Osteocyte (in vitro differentiated cells): Measurements from ENCODE around the gene SCFD2. TPM values are rescaled to one million over a fixed set of nuclear protein-coding genes. Genes with fewer than 3 reads are reported as not detected.

Source experiments
- DNase-seq: peaks from one replicate; pipeline ENCODE4 v3.0.0; 2021; ENCODE audit warnings: mixed read lengths; ENCODE audit not compliant: unreplicated experiment; ENCODE audit errors: extremely low spot score
- H3K27ac Mint-ChIP-seq: one replicate; pipeline ENCODE4 v1.8.0; 2021; ENCODE audit warnings: mild to moderate bottlenecking, mixed read lengths; ENCODE audit not compliant: unreplicated experiment
- H3K27me3 Mint-ChIP-seq: one replicate; pipeline ENCODE4 v1.8.0; 2021; ENCODE audit warnings: mixed read lengths; ENCODE audit not compliant: unreplicated experiment
- H3K36me3 Mint-ChIP-seq: one replicate; pipeline ENCODE4 v1.8.0; 2021; ENCODE audit warnings: mixed read lengths; ENCODE audit not compliant: unreplicated experiment
- H3K4me1 Mint-ChIP-seq: one replicate; pipeline ENCODE4 v1.8.0; 2021; ENCODE audit warnings: mixed read lengths; ENCODE audit not compliant: unreplicated experiment
- H3K4me3 Mint-ChIP-seq: one replicate; pipeline ENCODE4 v1.8.0; 2021; ENCODE audit warnings: mild to moderate bottlenecking, moderate library complexity, mixed read lengths; ENCODE audit not compliant: unreplicated experiment
- H3K9me3 Mint-ChIP-seq: one replicate; pipeline ENCODE4 v1.8.0; 2021; ENCODE audit warnings: mixed read lengths; ENCODE audit not compliant: unreplicated experiment
- CTCF ChIP-seq: fragments of 200-600 bp; sonication (generic); IDR thresholded peaks from 2 replicates; pipeline ENCODE4 v1.5.0; 2021; ENCODE audit warnings: antibody characterized with exemption, mild to moderate bottlenecking, moderate library complexity
- total RNA-seq: library from RNA; stranded (reverse); gene quantifications from 2 replicates; pipeline ENCODE4 v1.2.1, GENCODE V29; 2021

SCFD2 gene
- total RNA-seq, 1 donor from 2014 or later: 14.0 TPM

- Mint-ChIP-seq H3K9me3 (no peaks in the 10 kb centered on the region), H3K4me1 (no peaks in the 10 kb centered on the region), H3K36me3 (peaks cover 2% of the 10 kb centered on the region), H3K27ac (no peak overlapping the region), H3K4me3 (no peak overlapping the region), H3K27me3 (no peaks in the 10 kb centered on the region)
- TF ChIP-seq CTCF: no peak
- no peak for DNase-seq
Observed at GRCh38 chr4:52877036-52877435, 488.8 kb downstream of the SCFD2 start.

GRCh38 chr4:52876069-52876468 lies 489.8 kb downstream of the SCFD2 start:
- no peaks in the 10 kb centered on the region for H3K9me3 Mint-ChIP-seq
- DNase-seq: no peak
- peaks cover 2% of the 10 kb centered on the region for H3K36me3 Mint-ChIP-seq
- no peaks in the 10 kb centered on the region for H3K4me1 Mint-ChIP-seq
- TF ChIP-seq CTCF: no peak
- no peaks in the 10 kb centered on the region for H3K27me3 Mint-ChIP-seq
- H3K4me3 Mint-ChIP-seq: no peak overlapping the region
- H3K27ac Mint-ChIP-seq: no peak overlapping the region

GRCh38 chr4:52874948-52875347 lies 490.9 kb downstream of the SCFD2 start:
- no peak for TF ChIP-seq CTCF
- no peak for DNase-seq
- Mint-ChIP-seq H3K27ac (no peak overlapping the region), H3K27me3 (no peaks in the 10 kb centered on the region), H3K36me3 (peaks cover 2% of the 10 kb centered on the region), H3K4me3 (no peak overlapping the region), H3K9me3 (no peaks in the 10 kb centered on the region), H3K4me1 (no peaks in the 10 kb centered on the region)

GRCh38 chr4:52873861-52874343 lies 492.0 kb downstream of the SCFD2 start:
- DNase-seq: no peak
- H3K4me3 Mint-ChIP-seq: no peak overlapping the region

GRCh38 chr4:52873191-52873590 lies 492.7 kb downstream of the SCFD2 start:
- H3K36me3 Mint-ChIP-seq: peaks cover 2% of the 10 kb centered on the region
- no peaks in the 10 kb centered on the region for H3K27me3 Mint-ChIP-seq
- H3K27ac Mint-ChIP-seq: no peak overlapping the region
- no peak for DNase-seq
- H3K4me1 Mint-ChIP-seq: peaks cover 1% of the 10 kb centered on the region
- no peak overlapping the region for H3K4me3 Mint-ChIP-seq
- TF ChIP-seq CTCF: no peak
- H3K9me3 Mint-ChIP-seq: no peaks in the 10 kb centered on the region

More at GRCh38 chr4:52873861-52874343, 492.0 kb downstream of the SCFD2 start:
- no peak for TF ChIP-seq CTCF
- Mint-ChIP-seq H3K4me1 (no peaks in the 10 kb centered on the region), H3K27me3 (no peaks in the 10 kb centered on the region), H3K9me3 (no peaks in the 10 kb centered on the region), H3K36me3 (peaks cover 2% of the 10 kb centered on the region), H3K27ac (no peak overlapping the region)
